HG03521 (cell line): Measurements from ENCODE around the gene ULBP1.
"Not testable (repeated sequence)": the region's sequence is repeated elsewhere in the genome, so short reads cannot be mapped to it uniquely, and the experiment has no call there.

ENCODE experiments used
- ATAC-seq: cut with Tn5 transposase; IDR thresholded peaks from one replicate; pipeline ENCODE4 v1.9.1; 2021; ENCODE audit warnings: mild to moderate bottlenecking, moderate library complexity; ENCODE audit not compliant: unreplicated experiment

ULBP1 gene

GRCh38 chr6:149963462-149964307 is at the start of gene ULBP1:
Gene ULBP1, plus strand, starts transcription at chr6:149963943. Its CDS starts 107 bp downstream, at chr6:149964050.
- ATAC-seq, result peak; percentile 50

GRCh38 chr6:149915970-149916865 is 47.5 kb upstream of the ULBP1 start:
- ATAC-seq, result no peak

GRCh38 chr6:149917679-149918078 is 46.1 kb upstream of the ULBP1 start:
- no peak for ATAC-seq

GRCh38 chr6:149918151-149918905 is 45.4 kb upstream of the ULBP1 start:
- ATAC-seq, result no peak

- ATAC-seq, result not testable (repeated sequence)
These were observed 44.5 kb upstream of the ULBP1 start for GRCh38 chr6:149919126-149919833.

GRCh38 chr6:149919834-149920225 is 43.9 kb upstream of the ULBP1 start:
- ATAC-seq, result no peak

GRCh38 chr6:149921361-149921760 is 42.4 kb upstream of the ULBP1 start:
- ATAC-seq, result no peak

- ATAC-seq, result not testable (repeated sequence)
These were observed 41.7 kb upstream of the ULBP1 start for GRCh38 chr6:149922091-149922490.

- ATAC-seq, result peak; percentile 46
These were observed 41.0 kb upstream of the ULBP1 start, which contains the start of gene RAET1G for GRCh38 chr6:149922642-149923326. Gene RAET1G, minus strand, starts transcription at chr6:149923121. Its CDS starts 111 bp downstream, at chr6:149923010.

GRCh38 chr6:149923327-149923986 is 40.3 kb upstream of the ULBP1 start:
- ATAC-seq, result no peak

GRCh38 chr6:149924206-149924932 is 39.4 kb upstream of the ULBP1 start:
- no peak for ATAC-seq

- no peak for ATAC-seq
These were observed 38.9 kb upstream of the ULBP1 start for GRCh38 chr6:149924933-149925252.

- ATAC-seq, result no peak
These were observed 38.3 kb upstream of the ULBP1 start for GRCh38 chr6:149925253-149925973.

- ATAC-seq, result no peak
These were observed 37.6 kb upstream of the ULBP1 start for GRCh38 chr6:149925974-149926777.

- not testable (repeated sequence) for ATAC-seq
These were observed 36.7 kb upstream of the ULBP1 start for GRCh38 chr6:149927025-149927424.

GRCh38 chr6:149929422-149929821 is 34.3 kb upstream of the ULBP1 start:
- no peak for ATAC-seq

GRCh38 chr6:149931501-149931900 is 32.2 kb upstream of the ULBP1 start:
- no peak for ATAC-seq
